GM18499 (cell line): ENCODE results near the gene CDH5.

Experiments used
- ATAC-seq: cut with Tn5 transposase; IDR thresholded peaks from one replicate; pipeline ENCODE4 v1.9.1; 2021; ENCODE audit warnings: moderate number of reproducible peaks; ENCODE audit not compliant: insufficient read depth, unreplicated experiment

Gene CDH5

DNA sequence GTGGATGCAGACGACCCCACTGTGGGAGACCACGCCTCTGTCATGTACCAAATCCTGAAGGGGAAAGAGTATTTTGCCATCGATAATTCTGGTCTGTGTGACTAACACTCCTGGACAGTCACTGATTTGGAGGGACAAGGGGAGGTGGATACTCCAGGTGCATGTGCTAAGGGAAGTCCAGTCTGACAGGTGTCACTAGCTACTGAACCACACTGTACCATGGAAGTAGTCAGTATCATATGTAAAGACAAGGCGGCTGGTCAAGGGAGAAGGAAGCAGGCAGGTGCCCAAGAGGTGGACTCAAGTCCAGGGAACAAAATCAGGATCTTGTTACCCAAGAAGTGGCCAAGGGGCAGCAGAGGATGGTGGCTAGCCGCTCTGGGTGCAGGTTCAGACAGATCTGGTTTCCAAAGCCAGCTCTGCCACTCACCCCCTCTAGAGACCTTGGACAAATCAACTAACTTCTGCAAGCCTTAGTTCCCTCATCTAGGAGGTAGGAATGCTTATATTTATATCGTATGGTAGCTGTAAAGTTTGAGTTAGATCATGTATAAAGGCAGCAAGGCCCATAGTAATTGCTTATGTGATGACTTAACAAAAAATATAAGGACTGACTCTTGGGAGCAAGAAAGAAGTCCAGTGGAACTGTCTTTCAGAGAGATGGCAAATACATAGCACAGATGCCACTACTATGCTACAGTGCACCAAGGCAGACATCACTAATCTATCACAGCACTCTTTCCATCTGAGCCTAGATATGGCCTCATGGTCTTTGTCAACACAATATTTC is 22.1 kb downstream of the CDH5 start:
- no peak for ATAC-seq

DNA sequence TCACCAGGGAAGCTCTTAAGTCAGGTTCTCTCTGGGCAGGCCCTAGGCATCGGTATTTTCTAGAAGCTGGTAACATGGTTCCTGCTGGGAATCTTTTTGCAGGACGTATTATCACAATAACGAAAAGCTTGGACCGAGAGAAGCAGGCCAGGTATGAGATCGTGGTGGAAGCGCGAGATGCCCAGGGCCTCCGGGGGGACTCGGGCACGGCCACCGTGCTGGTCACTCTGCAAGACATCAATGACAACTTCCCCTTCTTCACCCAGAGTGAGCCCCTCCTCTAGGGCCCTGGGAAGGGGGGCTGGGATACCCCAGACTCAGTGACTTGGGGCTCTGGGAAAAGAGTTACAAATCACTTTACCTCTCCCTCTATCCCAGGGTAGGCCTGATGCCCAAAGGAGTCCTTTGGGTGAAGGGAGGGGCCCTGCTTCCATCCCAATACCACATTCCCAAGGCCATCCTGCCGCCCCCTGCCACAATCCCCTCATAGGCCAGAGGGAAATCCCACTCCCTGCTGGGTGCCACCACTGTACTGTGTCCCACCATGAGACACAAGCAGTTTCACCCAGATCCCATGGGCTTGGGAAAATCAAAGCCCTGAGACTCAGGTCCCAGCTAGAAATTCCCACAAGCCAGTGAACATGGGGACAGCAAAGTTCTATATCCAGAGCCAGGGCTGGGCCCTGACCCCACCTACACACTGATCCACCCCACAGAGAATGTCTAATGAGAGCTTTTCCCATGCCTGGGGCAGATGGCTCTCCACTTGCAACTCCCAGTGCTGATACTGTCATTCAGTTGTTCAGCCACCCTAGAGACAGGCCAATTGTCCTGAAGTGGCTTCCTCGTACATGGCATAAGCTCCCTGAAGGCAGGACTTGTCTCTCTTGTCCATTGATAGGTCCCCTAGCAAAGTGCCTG is 23.0 kb downstream of the CDH5 start:
- ATAC-seq: no peak

DNA sequence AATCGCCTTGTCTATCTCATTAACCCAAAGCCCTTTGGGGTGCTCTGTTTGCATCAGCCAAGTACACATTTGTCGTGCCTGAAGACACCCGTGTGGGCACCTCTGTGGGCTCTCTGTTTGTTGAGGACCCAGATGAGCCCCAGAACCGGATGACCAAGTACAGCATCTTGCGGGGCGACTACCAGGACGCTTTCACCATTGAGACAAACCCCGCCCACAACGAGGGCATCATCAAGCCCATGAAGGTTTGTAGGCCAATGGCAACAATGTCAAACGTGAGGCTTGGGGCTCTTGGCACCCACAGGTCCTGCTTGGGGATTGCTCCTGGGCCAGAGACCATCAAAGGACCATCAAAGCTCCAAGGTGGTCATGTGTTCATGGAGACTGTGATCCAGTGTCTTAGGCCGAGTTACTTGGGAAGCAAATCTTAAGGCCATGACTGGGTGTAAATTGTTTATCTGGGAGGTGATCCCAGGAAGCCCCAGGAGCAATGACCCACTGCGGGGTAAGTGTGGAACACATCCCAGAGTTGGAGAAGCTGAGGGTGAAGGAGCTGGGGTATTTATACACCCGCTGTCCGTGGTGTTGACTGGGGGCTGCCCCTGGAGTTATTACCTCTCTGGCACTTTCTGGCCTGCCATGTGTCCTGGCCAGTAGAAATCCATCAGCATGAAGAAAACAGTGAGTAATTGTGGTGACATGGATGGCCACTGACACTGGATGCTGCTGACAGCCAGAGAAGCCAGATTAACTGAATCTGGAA is 24.0 kb downstream of the CDH5 start:
- ATAC-seq: no peak

DNA sequence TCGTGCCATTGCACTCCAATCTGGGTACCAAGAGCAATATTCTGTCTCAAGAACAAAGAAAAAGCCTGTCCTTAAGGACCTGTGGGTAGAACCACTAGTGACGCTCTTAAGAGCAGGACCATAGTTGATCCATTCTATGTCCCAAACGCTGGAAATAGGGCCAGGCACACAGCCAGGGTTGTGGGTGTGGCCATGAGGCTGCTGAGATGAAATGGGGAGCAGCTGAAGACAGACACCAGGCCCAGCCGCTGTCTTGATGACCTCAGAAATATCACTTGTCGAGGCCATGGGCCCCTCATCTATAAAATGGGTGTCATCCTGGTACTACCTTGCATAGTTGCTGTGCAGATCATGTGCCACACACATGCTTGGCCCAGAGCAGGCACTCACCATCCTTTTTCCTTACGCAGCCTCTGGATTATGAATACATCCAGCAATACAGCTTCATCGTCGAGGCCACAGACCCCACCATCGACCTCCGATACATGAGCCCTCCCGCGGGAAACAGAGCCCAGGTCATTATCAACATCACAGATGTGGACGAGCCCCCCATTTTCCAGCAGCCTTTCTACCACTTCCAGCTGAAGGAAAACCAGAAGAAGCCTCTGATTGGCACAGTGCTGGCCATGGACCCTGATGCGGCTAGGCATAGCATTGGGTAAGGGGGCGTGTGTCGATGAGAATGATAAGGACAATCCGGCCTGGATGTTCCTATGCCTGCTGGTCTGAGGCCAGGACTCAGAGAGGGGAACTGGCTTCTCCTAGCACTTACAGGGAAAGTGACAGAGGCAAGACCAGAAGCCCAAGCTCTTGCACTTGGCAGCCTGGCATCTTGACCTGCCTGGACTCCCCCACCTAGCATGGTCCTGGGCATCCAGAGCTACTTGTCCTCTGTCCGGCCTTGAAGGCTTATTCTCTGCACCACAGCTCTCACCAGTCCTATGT is 25.5 kb downstream of the CDH5 start:
- ATAC-seq: no peak

DNA sequence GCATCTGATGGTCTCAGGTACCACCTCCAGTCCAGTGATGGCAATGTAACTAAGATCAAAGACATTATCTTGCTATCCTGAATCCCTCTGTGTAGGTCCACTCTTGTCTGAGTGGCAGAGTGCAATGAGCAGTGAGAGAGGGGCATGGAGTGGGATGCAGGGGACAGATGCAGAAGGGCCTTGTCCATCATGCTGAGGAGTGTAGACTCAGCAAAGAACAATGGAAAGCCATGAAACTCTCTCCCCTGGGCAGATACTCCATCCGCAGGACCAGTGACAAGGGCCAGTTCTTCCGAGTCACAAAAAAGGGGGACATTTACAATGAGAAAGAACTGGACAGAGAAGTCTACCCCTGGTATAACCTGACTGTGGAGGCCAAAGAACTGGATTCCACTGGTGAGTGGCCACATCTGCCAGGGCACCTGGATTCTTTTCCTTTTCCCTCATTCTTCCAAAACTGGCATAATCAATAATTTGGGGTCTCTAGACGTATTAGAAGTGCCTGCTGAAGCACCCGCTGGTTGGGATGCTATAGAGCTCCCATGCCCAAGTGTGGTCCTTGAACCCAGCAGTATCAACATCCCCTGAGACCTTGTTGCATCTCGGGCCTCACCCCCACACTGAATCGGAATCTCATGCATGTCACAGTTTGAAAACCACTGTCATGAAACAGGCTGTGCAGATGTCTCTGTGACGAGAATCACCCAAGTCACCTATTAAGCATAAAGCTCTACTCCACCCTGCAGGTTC is 29.5 kb downstream of the CDH5 start:
- ATAC-seq: no peak

DNA sequence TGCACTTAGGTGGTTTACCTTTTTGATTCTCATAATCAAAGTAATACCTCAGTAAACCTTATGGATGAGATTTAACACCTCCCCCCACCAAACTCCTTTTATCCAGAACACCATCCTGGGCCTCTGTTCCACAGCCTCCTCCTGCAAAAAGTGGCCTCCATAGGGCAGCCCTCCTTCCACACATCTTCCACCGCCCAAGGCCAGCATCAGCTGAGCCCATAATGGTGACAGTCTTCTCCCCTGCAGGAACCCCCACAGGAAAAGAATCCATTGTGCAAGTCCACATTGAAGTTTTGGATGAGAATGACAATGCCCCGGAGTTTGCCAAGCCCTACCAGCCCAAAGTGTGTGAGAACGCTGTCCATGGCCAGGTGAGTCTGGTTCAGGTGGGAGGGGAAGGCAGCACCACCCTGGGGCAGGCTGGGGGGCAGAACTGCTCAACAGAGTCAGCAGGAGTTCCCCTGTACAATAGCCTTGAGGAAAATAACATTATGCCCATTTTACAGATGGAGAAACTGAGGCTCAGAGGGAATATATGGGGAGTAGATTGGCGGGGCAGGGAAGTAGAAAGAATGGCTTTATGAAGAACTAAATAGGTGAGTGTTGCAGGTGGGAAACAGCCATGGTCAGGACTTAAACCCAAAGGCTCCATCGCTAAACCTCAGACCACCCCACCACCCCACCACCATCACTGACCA is 31.4 kb downstream of the CDH5 start:
- no peak for ATAC-seq

DNA sequence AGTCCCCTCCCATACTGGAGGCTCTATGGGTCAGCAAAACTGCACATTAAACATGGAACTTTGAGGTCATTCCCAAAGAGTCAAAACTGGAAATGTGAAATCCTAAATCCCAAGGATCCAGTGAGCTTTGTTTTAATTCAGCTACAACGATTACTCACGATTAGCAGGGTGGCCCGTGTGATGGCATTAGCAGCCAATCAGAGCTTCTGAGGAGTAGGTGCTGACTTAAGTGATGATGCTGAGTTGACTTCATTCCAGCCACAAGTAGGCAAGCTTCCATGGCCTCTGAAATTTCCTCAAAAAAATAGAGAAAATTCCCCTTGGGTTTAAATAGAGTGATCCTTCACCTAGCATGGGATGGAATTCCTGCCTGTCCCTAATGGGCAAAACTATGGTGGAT is 32.5 kb downstream of the CDH5 start:
- no peak for ATAC-seq

DNA sequence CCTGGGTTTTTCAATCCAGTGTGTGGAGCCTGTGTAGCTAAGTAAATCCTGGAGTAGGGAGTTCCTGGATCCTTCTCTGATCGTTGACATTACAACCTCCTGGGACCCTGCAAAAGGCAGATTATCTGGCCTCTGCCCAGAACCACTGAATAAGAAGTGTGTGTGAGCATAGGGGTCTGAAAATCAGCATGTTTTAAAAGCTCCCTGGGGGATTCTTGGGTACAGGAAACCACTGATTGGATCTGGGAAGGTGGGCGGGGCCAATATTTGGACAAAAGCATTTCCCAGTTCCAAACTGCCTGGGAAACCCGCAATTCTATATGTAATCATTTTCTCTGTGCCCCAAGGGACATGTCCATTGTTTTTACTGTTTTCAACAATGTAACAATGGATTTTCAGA is 33.4 kb downstream of the CDH5 start:
- no peak for ATAC-seq

DNA sequence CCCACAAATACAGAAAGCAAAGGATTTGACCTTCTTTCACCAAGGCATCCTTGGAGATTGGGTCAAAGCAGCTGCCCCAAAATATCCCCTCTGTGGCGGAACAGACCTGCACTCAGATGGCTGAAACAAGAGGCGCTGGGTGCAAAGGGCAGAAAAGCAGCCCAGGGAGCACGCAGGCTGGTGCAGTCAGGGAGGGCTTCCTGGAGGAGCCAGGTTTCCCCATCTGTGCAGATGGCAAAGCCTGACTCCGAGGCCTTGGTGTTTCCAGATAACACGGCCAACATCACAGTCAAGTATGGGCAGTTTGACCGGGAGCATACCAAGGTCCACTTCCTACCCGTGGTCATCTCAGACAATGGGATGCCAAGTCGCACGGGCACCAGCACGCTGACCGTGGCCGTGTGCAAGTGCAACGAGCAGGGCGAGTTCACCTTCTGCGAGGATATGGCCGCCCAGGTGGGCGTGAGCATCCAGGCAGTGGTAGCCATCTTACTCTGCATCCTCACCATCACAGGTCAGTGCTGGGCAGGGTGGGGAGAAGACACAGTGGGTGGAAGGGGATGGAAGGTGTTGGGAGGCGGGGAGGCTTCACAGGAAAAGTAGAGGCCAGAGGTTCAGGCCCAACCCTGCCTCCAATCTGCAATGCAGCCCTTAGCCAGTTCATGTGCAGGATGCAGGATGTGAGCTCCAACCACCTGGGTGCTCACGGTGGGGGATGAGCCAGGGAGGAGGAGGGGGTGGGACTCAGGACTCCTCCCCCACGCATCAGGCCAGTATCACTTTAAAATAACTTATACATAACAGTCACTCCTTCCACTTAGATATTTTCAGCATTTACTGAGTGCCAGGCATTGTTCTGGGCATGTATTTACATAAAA is 34.3 kb downstream of the CDH5 start:
- ATAC-seq: no peak

DNA sequence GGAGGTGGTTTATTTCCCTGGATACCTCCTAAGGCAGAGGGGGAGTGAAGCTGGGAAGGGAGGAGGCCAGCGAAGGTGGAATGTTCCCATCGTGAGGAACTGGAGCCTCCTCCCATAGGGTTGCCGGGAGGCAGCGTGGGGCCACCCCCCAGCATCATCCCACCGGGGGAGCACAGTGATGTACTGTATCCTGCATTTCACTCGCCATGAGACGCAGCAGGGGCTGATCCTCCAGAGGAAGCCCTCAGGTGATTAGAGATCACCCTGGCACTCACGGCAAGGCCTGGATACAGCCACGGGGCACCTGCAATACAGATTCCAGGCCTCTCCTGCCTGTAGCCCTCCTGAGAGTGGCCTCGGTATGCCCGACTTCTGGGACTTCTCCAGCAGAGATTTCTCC is 35.1 kb downstream of the CDH5 start:
- no peak for ATAC-seq

DNA sequence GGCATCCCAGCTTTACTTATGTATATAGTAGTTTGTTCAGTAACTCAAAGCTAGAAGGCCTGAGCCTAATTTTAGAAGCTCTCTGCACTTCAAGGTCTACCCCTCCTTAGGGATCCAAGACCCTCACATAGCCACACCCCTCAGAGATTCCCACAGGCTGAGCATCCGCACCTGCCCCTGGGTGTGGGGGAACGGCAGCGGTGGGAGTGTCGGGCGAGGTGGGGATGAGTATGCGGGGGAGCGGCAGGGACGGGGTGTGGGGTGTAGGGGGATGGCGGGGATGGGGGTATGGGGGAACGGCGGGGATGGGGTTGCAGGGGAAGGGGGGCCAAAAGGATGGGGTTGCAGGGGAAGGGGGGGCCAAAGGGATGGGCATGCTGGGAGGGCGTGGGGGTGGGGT is 35.7 kb downstream of the CDH5 start:
- ATAC-seq: no peak

DNA sequence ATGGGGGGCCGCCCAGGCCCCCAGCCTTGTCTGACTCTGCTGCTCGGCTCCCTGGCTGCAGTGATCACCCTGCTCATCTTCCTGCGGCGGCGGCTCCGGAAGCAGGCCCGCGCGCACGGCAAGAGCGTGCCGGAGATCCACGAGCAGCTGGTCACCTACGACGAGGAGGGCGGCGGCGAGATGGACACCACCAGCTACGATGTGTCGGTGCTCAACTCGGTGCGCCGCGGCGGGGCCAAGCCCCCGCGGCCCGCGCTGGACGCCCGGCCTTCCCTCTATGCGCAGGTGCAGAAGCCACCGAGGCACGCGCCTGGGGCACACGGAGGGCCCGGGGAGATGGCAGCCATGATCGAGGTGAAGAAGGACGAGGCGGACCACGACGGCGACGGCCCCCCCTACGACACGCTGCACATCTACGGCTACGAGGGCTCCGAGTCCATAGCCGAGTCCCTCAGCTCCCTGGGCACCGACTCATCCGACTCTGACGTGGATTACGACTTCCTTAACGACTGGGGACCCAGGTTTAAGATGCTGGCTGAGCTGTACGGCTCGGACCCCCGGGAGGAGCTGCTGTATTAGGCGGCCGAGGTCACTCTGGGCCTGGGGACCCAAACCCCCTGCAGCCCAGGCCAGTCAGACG is 36.2 kb downstream of the CDH5 start:
- ATAC-seq: no peak

DNA sequence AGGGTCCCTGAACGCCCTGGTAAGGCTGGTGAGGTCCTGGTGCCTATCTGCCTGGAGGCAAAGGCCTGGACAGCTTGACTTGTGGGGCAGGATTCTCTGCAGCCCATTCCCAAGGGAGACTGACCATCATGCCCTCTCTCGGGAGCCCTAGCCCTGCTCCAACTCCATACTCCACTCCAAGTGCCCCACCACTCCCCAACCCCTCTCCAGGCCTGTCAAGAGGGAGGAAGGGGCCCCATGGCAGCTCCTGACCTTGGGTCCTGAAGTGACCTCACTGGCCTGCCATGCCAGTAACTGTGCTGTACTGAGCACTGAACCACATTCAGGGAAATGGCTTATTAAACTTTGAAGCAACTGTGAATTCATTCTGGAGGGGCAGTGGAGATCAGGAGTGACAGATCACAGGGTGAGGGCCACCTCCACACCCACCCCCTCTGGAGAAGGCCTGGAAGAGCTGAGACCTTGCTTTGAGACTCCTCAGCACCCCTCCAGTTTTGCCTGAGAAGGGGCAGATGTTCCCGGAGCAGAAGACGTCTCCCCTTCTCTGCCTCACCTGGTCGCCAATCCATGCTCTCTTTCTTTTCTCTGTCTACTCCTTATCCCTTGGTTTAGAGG is 37.1 kb downstream of the CDH5 start:
- no peak for ATAC-seq

DNA sequence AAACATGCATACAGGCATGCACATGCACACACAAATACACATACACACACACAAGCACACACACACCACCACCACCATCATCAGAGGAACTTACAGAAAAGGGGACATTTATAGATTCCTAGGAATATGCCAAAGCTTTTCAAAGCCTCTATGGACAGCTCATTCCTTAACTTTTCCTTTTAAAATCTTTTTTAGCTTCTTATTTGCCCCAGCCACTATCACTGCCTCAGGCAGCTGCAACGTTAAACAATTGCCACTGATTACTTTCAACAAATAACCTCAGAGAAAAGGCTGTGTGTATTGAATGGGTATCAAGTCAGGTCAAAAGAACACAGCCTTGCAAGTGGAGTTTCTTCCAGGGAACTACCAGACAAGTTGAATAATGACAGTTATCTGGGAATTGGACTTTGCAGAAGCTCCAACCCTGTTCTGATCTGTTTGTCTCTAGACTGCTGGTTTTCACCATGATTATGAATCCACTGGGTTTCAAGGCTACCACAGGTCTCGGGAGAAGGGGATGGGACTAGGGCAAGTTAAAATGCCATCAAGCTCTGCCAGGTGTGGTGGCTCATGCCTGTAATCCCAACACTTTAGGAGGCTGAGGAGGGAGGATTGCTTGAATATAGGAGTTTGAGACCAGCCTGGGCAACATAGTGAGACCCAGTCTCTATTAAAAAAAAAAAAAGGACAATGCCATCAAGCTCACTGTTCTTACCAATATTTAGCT is 38.7 kb downstream of the CDH5 start:
- ATAC-seq: no peak

DNA sequence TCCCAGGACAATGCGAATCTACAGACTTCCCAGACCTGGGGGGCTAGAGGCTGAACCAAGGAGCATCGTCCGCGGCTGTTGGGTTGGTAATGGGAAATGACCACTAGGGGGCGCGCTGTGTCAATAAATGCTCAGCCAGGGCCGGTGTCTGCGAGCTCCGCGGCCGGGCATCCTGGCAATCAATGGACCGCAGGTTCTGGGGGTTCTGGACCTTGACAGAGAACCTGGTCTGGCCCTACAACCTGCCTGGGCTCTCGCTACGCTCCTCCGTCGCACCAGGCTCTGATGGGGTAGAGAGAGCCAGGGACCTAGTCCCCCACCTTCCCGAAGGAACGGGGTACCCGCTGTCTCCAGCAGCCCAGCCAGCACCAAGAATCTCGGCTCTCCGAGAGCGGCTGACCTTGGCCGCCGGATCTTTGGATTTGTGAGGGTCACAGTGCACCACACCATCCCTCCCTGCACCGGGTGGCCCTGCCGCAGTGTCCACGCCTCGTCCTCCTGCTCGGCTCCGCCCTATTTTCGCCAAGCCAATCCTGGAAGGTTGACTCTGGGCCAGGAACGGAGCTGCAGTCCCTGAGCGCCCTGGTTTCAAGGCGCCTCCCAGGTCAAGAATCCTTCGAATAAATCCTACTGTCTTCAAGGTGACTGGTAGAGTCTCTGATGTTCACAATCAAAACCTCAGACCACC is 40.2 kb downstream of the CDH5 start:
- peak; percentile 75 for ATAC-seq
